Effector memory CD4-positive, alpha-beta T cell (primary cell): ENCODE measurements around the gene ABLIM2.

Experiments used
- DNase-seq, 3 donors: peaks; one replicate each; pipeline ENCODE4 v3.0.0-alpha.2; 2020
- H3K27ac ChIP-seq: 2 replicates; pipeline ENCODE4 v1.7.0; 2013; ENCODE audit warnings: mild to moderate bottlenecking, low read length, moderate library complexity; ENCODE audit not compliant: insufficient read depth, poor library complexity, severe bottlenecking
- H3K27me3 ChIP-seq: replicated peaks from 2 replicates; pipeline ENCODE4 v1.7.0; 2013; ENCODE audit warnings: mild to moderate bottlenecking, low read length; ENCODE audit not compliant: insufficient read depth, control insufficient read depth, poor library complexity, severe bottlenecking
- H3K36me3 ChIP-seq: 2 replicates; pipeline ENCODE4 v1.7.0; 2013; ENCODE audit warnings: mild to moderate bottlenecking, low read length, moderate library complexity; ENCODE audit not compliant: control insufficient read depth, insufficient read depth
- H3K4me1 ChIP-seq: 2 replicates; pipeline ENCODE4 v1.7.0; 2013; ENCODE audit warnings: low read length, mild to moderate bottlenecking; ENCODE audit not compliant: control insufficient read depth, insufficient read depth, poor library complexity, severe bottlenecking
- H3K4me3 ChIP-seq: 2 replicates; pipeline ENCODE4 v1.7.0; 2013; ENCODE audit warnings: low read length, low read depth, mild to moderate bottlenecking; ENCODE audit not compliant: insufficient read depth, poor library complexity, severe bottlenecking
- H3K9me3 ChIP-seq: 2 replicates; pipeline ENCODE4 v1.7.0; 2013; ENCODE audit warnings: mild to moderate bottlenecking, low read length, moderate library complexity; ENCODE audit not compliant: control insufficient read depth

ABLIM2 gene

DNA sequence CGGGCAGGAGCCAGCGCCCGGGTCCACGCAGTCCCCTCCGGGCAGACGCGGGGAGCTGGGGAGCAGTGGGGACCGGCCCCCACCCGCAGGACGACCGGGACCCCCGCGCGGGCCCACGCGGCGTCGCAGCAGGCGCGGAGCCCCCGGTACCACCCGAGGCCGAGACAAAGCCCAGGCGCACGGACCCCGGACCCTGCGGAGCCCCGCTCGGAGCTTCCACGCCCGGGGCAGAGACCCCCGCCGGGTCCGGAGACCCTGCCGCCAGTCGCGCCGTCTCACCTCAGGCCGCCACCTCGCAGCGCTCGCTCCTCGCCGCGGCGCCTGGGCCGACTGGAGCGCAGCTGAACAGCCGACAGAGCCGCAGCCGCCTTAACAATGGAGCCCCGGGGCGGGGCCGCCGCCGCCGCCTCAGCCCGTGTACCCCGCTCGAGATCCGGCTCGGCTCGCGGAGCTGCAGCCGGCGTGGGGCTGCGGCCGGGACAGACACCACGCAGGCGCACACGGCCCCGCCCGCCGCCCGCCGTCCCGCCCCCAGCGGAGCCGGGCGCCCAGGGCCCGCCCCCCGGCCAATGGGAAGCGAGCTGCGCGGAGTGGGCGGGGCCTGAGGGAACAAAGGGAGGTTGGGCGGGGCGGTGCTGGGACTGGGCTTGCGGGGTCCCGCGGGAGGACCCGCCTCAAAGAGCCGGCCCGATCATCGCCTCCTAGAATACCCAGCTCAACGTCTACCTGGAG, 219.1 kb downstream of the ABLIM2 start, which contains the start of gene AFAP1:
TSS of gene AFAP1 (minus strand) at position 485 of the 732 bp plus-strand sequence. CDS start 67,783 bp downstream, outside the sequence.
- Histone ChIP-seq H3K27ac (peak within 1 kb of the TSS; percentile 66), H3K9me3 (no peaks in the 10 kb centered on the region), H3K27me3 (no peaks in the 10 kb centered on the region)

DNA sequence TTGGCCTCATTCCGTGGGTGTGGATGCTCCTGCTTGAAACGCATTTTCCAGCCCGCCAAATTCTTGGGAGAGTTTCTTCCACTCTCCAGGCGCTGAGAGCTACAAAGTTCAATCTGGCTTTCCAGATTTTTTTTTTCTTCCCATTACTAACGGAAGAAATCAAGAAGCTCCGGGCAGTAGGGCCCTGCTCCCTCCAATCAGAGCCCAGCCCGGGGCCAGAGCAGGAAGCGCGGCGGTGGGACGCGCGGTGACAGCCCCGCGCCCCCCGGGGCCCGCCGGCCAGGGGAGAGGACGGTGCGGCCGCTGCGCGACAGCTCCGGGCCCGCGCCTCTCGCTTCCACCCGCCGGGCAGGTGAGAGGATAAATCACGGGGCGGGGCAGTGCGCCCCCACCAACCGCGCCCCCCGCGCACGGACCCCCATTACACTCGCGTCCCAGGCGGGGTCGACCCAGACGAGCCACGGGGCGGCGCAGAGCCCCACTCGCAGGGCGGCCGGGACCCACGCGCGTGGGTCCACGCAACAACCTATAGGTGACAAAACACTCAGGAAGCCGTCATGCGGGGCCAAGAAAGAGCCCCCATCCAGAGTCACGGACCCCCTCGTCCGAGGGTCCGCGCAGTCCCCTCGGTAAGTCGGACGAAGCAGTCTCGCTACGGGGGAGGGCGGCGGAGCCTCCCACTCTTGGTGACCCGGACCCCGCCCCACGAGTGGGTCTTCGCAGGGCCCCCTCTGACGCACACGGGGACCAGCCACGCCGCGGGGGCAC, 219.8 kb downstream of the ABLIM2 start:
- Histone ChIP-seq H3K36me3 (no peaks in the 10 kb centered on the region), H3K27me3 (no peaks in the 10 kb centered on the region), H3K4me3 (peak overlapping the region; percentile 81), H3K4me1 (peaks cover 14% of the 10 kb centered on the region), H3K27ac (peak overlapping the region; percentile 66), H3K9me3 (no peaks in the 10 kb centered on the region)
- peak in 1 of 3 donors; percentile 5 for DNase-seq

More for the DNA sequence above, 219.1 kb downstream of the ABLIM2 start, which contains the start of gene AFAP1:
- peak; percentile 83 to 85 (median 83) for DNase-seq
- Histone ChIP-seq H3K36me3 (no peaks in the 10 kb centered on the region), H3K4me3 (peak within 1 kb of the TSS; percentile 81), H3K4me1 (peaks cover 14% of the 10 kb centered on the region)

DNA sequence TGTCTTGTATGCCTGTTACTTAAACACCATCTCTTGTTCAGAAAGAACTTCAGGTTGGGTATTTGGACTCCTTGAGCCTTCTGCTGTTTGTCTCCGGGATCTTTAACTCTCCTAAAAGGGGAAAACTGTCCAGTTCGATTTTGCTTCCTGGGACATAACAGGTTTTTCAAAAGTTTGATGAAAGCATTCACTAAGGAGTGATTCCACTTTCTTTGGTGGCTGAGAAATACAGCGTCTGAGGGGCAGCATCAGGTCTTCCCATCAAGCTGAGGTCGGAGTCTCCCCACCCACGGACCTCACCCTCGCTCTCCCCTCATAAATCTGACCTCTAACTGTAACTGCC, 220.4 kb downstream of the ABLIM2 start:
- Histone ChIP-seq H3K27ac (peak overlapping the region; percentile 31), H3K9me3 (no peaks in the 10 kb centered on the region), H3K4me1 (peaks cover 14% of the 10 kb centered on the region), H3K27me3 (no peaks in the 10 kb centered on the region), H3K4me3 (peak overlapping the region; percentile 81), H3K36me3 (no peaks in the 10 kb centered on the region)
- DNase-seq, result no peak

DNA sequence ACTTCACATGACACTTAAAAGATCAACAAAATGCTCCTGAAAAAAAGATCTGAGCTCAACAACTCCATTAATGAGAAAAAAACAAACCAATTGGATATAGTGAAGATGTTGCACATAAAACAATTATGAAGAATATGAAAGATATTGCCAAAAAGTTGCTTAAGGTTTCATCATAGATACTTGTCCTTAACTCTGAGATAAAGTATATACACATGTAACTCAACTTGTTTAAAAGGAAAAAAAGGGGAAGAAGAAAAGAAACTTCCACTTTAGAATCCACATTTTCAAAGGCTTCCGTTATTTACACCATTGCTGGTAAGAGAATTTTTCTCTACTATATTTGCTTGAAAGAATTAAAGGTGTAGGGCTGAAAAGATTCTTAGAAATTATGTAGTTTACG, 221.6 kb downstream of the ABLIM2 start:
- H3K27ac ChIP-seq, result no peak overlapping the region
- no peak overlapping the region for H3K4me3 ChIP-seq
- H3K4me1 ChIP-seq, result peaks cover 14% of the 10 kb centered on the region
- DNase-seq, result no peak
- no peaks in the 10 kb centered on the region for H3K36me3 ChIP-seq
- H3K9me3 ChIP-seq, result no peaks in the 10 kb centered on the region
- no peaks in the 10 kb centered on the region for H3K27me3 ChIP-seq

DNA sequence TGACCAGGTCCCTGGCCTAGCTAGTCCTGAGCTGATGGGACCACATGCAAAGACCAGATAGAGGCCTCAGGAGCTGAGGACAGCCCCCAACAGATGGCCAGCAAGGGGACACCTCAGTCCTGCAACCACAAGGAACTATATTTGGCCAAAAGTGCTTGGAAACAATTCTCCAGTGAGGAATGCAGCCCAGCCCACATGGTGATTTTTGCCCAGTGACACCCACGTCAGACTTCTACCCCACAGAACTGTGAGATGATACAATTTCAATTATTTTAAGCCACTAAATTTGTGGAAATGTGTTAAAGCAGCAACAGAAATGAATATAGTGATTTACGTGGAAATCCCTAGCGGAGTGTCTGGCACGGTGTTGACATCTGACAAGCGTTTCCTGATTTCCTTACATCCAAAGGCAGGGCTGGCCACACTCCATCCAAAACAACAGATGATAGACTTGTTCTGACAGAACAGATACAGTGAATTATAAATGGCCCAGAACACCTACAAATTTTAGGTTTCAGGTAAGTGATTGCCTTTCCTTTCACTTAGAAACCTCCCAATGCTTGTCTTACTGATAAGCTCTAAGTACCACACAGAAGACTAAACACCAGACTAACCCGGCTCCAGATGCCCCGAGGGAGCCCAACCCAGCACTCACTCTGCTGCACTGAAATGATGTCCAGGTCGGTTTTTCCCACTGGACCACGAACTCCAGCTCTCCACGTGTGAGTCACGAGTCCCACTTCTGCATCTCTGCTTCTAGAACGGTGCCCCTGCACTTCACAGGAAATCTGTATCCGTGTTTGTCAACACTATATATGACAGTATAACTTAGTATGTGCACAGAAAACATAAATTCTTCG, 224.7 kb downstream of the ABLIM2 start:
- Histone ChIP-seq H3K27me3 (no peaks in the 10 kb centered on the region), H3K27ac (no peak overlapping the region), H3K9me3 (no peaks in the 10 kb centered on the region), H3K4me3 (no peak overlapping the region), H3K4me1 (peaks cover 11% of the 10 kb centered on the region), H3K36me3 (no peaks in the 10 kb centered on the region)
- DNase-seq, result no peak

DNA sequence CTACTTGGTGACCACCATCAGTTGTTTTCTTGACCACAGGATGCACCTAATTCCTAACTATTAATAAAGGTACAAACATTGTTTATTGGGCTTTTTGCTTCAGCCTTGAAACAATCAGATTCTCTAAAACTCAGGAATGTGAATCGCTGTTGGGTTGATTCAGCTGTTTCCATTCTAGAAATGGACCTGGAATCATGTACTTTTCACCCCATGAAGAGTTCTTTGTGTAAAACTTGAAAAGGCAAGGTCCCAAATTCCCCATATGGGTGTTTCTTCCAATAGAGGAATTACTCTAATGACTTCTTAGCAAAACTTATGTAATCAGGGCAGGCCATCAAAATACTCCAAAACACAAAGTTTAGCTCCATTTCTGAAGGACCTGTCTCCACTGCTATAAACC, 226.3 kb downstream of the ABLIM2 start:
- no peak overlapping the region for H3K27ac ChIP-seq
- H3K4me3 ChIP-seq, result no peak overlapping the region
- H3K27me3 ChIP-seq, result no peaks in the 10 kb centered on the region
- no peaks in the 10 kb centered on the region for H3K36me3 ChIP-seq
- H3K9me3 ChIP-seq, result no peaks in the 10 kb centered on the region
- no peak for DNase-seq
- no peaks in the 10 kb centered on the region for H3K4me1 ChIP-seq

DNA sequence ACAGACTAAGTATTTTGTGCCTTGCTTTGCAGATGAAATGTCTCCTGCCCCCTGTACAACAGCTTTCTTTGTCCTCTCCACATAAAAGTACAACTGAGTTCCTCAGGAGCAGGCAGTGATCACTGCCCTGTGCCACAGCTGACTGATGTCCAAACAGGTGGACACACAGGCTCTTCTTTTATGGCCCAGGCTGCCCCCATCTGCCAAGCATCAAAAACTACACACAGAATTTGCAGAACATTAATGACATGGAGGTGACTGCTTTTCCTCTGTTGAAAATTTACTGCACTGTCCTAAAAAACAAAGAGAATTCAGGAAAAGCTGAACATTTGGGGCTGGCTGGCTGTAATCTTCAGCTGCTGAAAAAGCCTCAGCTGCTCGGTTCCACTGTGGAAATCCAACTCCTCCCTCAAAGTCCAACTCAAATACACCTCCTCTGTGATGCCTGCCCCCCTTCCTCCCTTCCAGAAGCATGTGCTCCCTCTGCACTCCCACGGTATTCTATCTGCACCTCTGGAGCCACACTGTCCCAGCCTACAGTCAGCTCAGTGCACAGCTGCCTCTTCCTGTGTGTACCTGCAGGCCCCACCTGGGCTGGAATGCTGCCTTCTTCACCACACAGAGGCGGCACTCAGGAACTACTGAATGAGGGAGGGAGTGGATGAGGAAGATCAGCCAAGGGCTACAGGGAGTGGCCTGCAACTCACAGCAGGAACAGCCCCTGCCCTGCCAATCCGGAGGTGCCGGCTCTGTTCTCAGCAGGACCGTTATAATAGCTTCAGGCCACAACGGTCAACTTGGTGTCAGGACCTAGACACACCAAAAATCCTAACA, 229.3 kb downstream of the ABLIM2 start:
- H3K27ac ChIP-seq, result no peak overlapping the region
- H3K4me3 ChIP-seq, result no peak overlapping the region
- no peaks in the 10 kb centered on the region for H3K9me3 ChIP-seq
- H3K27me3 ChIP-seq, result no peaks in the 10 kb centered on the region
- no peak for DNase-seq
- H3K4me1 ChIP-seq, result no peaks in the 10 kb centered on the region
- H3K36me3 ChIP-seq, result no peaks in the 10 kb centered on the region

DNA sequence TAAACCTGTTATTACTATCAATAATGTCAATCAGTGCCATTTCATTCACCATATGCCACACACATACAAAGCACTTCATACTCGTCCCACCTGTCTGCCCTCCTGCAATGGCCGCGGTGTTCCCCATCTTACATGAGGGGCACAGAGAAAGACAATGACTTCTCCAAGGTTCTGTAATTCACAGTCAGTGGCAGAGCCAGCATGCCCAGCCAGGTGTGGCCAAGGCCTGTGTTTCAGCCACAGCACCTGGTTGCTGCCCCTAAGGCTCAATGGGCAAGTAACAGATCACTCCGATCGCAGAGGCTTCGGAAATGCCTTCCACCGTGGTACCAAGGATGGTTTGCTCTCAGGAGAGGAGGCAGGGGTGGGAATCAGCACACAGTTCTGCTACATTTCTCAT, 229.9 kb downstream of the ABLIM2 start:
- Histone ChIP-seq H3K27ac (no peak overlapping the region), H3K27me3 (no peaks in the 10 kb centered on the region), H3K4me1 (no peaks in the 10 kb centered on the region)

DNA sequence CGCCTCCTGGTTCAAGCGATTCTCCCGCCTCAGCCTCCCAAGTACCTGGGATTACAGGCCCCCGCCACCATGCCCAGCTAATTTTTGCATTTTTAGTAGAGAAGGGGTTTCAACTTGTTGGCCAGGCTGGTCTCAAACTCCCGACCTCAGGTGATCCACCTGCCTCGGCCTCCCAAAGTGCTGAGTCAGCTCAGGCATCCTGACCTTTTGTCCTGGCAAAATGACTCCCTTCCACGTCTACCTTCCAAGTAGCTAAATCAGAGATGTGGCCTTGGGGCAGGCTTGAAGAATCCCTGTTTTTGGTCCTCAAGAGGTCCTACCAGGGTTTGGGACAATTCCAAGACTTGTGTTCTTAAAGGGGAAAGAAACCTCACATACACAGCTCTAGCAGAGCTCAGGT, 231.8 kb downstream of the ABLIM2 start:
- Histone ChIP-seq H3K27me3 (no peaks in the 10 kb centered on the region), H3K9me3 (no peaks in the 10 kb centered on the region), H3K4me1 (no peaks in the 10 kb centered on the region), H3K4me3 (no peak overlapping the region), H3K36me3 (no peaks in the 10 kb centered on the region), H3K27ac (no peak overlapping the region)
- no peak for DNase-seq

More for the DNA sequence above, 229.9 kb downstream of the ABLIM2 start:
- no peak for DNase-seq
- Histone ChIP-seq H3K36me3 (no peaks in the 10 kb centered on the region), H3K4me3 (no peak overlapping the region), H3K9me3 (no peaks in the 10 kb centered on the region)
